Upper lobe of left lung (tissue), 6 donors: Measurements from ENCODE around the gene ABHD5. TPM values are rescaled to one million over a fixed set of nuclear protein-coding genes. Genes with fewer than 3 reads are reported as not detected.
"Not testable (repeated sequence)": the region's sequence is repeated elsewhere in the genome, so short reads cannot be mapped to it uniquely, and the experiment has no call there.

Source experiments
- ATAC-seq, 2 donors: fragments of 200-7000 bp; cut with Tn5 transposase; one replicate each; pipeline ENCODE4 v1.9.1; 2022; ENCODE audit warnings: mild to moderate bottlenecking in 2 of 2, moderate library complexity in 2 of 2; ENCODE audit not compliant: low FRiP score in 2 of 2
- DNase-seq, 2 donors: peaks; one replicate each; pipeline ENCODE4 v3.0.0-alpha.2; 2019 to 2020
- H3K27ac ChIP-seq, 4 donors: fragments of 200-600 bp; sonication (generic); one replicate each; pipeline ENCODE4 v1.5.1; 2016 to 2019
- H3K27me3 ChIP-seq, 4 donors: fragments of 200-600 bp; sonication (generic); one replicate each; pipeline ENCODE4 v1.5.1; 2017 to 2019
- H3K36me3 ChIP-seq, 4 donors: fragments of 200-600 bp; sonication (generic); one replicate each; pipeline ENCODE4 v1.5.1; 2016 to 2019
- H3K4me1 ChIP-seq, 4 donors: fragments of 200-600 bp; sonication (generic); one replicate each; pipeline ENCODE4 v1.5.1; 2018 to 2019
- H3K4me3 ChIP-seq, 4 donors: fragments of 200-600 bp; sonication (generic); one replicate each; pipeline ENCODE4 v1.5.1; 2017 to 2019; ENCODE audit warnings: mild to moderate bottlenecking in 2 of 4, moderate library complexity in 1 of 4
- H3K9me3 ChIP-seq, 4 donors: fragments of 200-600 bp; sonication (generic); one replicate each; pipeline ENCODE4 v1.5.1; 2018 to 2019
- CTCF ChIP-seq, 6 experiments: fragments of 450-650 bp in 4 of 6; fragments of 200-600 bp in 2 of 6; sonication (generic) in 2 of 6; IDR thresholded peaks; one replicate each; pipeline ENCODE4 v1.5.1; 2016 to 2019; ENCODE audit warnings: antibody characterized with exemption in 6 of 6
- EP300 ChIP-seq, 4 donors: sonication (generic); formaldehyde crosslinking; IDR thresholded peaks; one replicate each; pipeline ENCODE4 v1.5.1; 2017; ENCODE audit warnings: antibody characterized with exemption in 4 of 4, control low read depth in 2 of 4
- POLR2A ChIP-seq, 4 donors: fragments of 450-650 bp; IDR thresholded peaks; one replicate each; pipeline ENCODE4 v1.5.1; 2016 to 2017; ENCODE audit warnings: antibody characterized with exemption in 4 of 4, mild to moderate bottlenecking in 2 of 4
- POLR2AphosphoS5 ChIP-seq, 2 donors: sonication (generic); formaldehyde crosslinking; IDR thresholded peaks; one replicate each; pipeline ENCODE4 v1.5.1; 2017; ENCODE audit warnings: antibody characterized with exemption in 2 of 2
- WGBS, 2 donors: methylation state at CpG; one replicate each; pipeline ENCODE4 v1.1.5; 2017 to 2018; 5-methylcytosine and 5-hydroxymethylcytosine counted together
- total RNA-seq, 6 donors: library from RNA; depleted of rRNA in 4 of 6; stranded (reverse); fragments of >200 nt in 4 of 6; gene quantifications; one replicate each; pipeline versions ENCODE4 v1.1.0 to v1.2.1, GENCODE V29; 2016 to 2021
- donor health status: DM: no; HTN: no; CAD: no; lungs with moderate emphysema.
- donor health status: DM: no; HTN: yes; CAD: no; lungs with severe emphysema.

ABHD5 gene
- total RNA-seq, 6 donors from 2014 or later = 35.6 to 42.6 (median 37.4) TPM

- H3K4me1 ChIP-seq = no peaks in the 10 kb centered on the region
- WGBS, 2 donors = 94 to 96% methylated on average over 3 of the region's 3 CpGs
- no peaks in the 10 kb centered on the region for H3K36me3 ChIP-seq
- TF ChIP-seq POLR2AphosphoS5 (IDR thresholded peaks at IDR 0.05) (no peak), EP300 (IDR thresholded peaks at IDR 0.05) (no peak), CTCF (IDR thresholded peaks at IDR 0.05) (no peak), POLR2A (IDR thresholded peaks at IDR 0.05) (no peak)
- no peak for ATAC-seq
- no peak overlapping the region for H3K4me3 ChIP-seq
- no peaks in the 10 kb centered on the region for H3K9me3 ChIP-seq
- DNase-seq = no peak
- no peak overlapping the region for H3K27ac ChIP-seq
- H3K27me3 ChIP-seq = no peaks in the 10 kb centered on the region
Observed at GRCh38 chr3:43648957-43649356, 41.8 kb upstream of the ABHD5 start.

GRCh38 chr3:43649365-43649968, 41.3 kb upstream of the ABHD5 start:
- Histone ChIP-seq H3K27me3 (no peaks in the 10 kb centered on the region), H3K27ac (no peak overlapping the region), H3K9me3 (no peaks in the 10 kb centered on the region), H3K4me3 (peak overlapping the region in 2 of 4 donors; percentile 12 to 23), H3K36me3 (no peaks in the 10 kb centered on the region), H3K4me1 (no peaks in the 10 kb centered on the region)
- DNase-seq = no peak
- TF ChIP-seq POLR2AphosphoS5 (IDR thresholded peaks at IDR 0.05) = no peak
- no peak for TF ChIP-seq CTCF (IDR thresholded peaks at IDR 0.05)
- TF ChIP-seq POLR2A (IDR thresholded peaks at IDR 0.05) = no peak
- no peak for TF ChIP-seq EP300 (IDR thresholded peaks at IDR 0.05)
- ATAC-seq = no peak
- WGBS, 2 donors = 20 to 42% methylated on average over 1 to 6 of the region's 6 CpGs

- no peaks in the 10 kb centered on the region for H3K36me3 ChIP-seq
- TF ChIP-seq EP300 (IDR thresholded peaks at IDR 0.05) (no peak), CTCF (IDR thresholded peaks at IDR 0.05) (no peak), POLR2A (IDR thresholded peaks at IDR 0.05) (no peak), POLR2AphosphoS5 (IDR thresholded peaks at IDR 0.05) (no peak)
- 56 to 63% methylated on average over 1 of the region's 1 CpG for WGBS, 2 donors
Observed at GRCh38 chr3:43650345-43650744, 40.4 kb upstream of the ABHD5 start.

DNA sequence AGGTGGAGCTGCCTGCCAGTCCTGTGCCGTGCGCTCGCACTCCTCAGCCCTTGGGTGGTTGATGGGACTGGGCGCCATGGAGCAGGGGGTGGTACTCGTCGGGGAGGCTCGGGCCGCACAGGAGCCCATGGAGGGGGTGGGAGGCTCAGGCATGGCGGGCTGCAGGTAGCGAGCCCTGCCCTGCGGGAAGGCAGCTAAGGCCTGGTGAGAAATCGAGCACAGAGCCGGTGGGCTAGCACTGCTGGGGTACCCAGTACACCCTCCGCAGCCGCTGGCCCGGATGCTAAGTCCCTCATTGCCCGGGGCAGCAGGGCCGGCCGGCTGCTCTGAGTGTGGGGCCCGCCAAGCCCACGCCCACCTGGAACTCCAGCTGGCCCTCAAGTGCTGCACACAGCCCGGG, 34.3 kb upstream of the ABHD5 start:
- H3K27ac ChIP-seq, H3K4me1 ChIP-seq, H3K27me3 ChIP-seq, H3K36me3 ChIP-seq, H3K9me3 ChIP-seq, H3K4me3 ChIP-seq, ATAC-seq: not testable (repeated sequence)
- DNase-seq = peak in 1 of 2 donors; percentile 61
- WGBS, 2 donors = 94 to 100% methylated on average over 6 to 16 of the region's 22 CpGs

More at GRCh38 chr3:43650345-43650744, 40.4 kb upstream of the ABHD5 start:
- no peak overlapping the region for H3K4me3 ChIP-seq
- no peaks in the 10 kb centered on the region for H3K27me3 ChIP-seq
- H3K27ac ChIP-seq = no peak overlapping the region
- H3K9me3 ChIP-seq = no peaks in the 10 kb centered on the region
- ATAC-seq = no peak
- no peak for DNase-seq
- no peaks in the 10 kb centered on the region for H3K4me1 ChIP-seq

DNA sequence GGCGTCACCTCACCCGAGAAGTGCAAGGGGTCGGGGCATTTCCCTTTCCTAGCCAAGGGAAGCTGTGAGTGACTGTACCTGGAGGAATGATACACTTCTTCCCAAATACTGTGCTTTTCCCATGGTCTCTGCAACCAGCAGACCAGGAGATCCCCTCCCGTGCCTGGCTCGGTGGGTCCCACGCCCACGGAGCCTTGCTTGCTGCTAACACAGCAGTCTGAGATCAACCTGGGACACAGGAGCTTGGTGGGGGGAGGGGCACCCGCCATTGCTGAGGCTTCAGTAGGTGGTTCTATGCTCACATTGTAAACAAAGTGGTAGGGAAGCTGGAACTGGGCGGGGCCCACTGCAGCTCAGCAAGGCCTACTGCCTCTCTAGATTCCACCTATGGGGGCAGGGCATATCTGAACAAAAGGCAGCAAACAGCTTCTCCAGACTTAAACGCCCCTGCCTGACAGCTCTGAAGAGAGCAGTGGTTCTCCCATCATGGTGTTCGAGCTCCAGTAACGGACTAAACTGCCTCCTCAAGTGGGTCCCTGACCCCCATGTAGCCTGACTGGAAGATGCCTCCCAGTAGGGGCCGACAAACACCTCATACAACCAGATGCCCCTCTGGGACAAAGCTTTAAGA, 31.4 kb upstream of the ABHD5 start:
- Histone ChIP-seq H3K9me3 (no peaks in the 10 kb centered on the region), H3K27ac (no peak overlapping the region), H3K4me1 (no peaks in the 10 kb centered on the region), H3K4me3 (no peak overlapping the region), H3K27me3 (no peaks in the 10 kb centered on the region), H3K36me3 (no peaks in the 10 kb centered on the region)
- TF ChIP-seq POLR2AphosphoS5 (IDR thresholded peaks at IDR 0.05) (no peak), EP300 (IDR thresholded peaks at IDR 0.05) (no peak)
- DNase-seq (no peak), ATAC-seq (no peak)
- WGBS, 2 donors = 82 to 85% methylated on average over 11 to 13 of the region's 13 CpGs

DNA sequence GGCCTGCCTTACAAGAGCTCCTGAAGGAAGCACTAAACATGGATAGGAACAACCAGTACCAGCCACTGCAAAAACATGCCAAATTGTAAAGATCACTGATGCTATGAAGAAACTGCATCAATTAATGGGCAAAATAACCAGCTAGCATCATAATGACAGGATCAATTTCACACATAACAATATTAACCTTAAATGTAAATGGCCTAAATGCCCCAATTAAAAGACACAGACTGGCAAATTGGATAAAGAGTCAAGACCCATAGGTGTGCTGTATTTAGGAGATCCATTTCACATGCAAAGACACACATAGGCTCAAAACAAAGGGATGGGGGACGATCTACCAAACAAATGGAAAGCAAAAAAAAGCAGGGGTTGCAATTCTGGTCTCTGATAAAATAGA, 29.4 kb upstream of the ABHD5 start:
- not testable (repeated sequence) for H3K36me3 ChIP-seq, H3K4me1 ChIP-seq, DNase-seq, H3K4me3 ChIP-seq, ATAC-seq, H3K27ac ChIP-seq, H3K9me3 ChIP-seq, H3K27me3 ChIP-seq
- WGBS, 2 donors = 84 to 90% methylated on average over 1 of the region's 1 CpG

DNA sequence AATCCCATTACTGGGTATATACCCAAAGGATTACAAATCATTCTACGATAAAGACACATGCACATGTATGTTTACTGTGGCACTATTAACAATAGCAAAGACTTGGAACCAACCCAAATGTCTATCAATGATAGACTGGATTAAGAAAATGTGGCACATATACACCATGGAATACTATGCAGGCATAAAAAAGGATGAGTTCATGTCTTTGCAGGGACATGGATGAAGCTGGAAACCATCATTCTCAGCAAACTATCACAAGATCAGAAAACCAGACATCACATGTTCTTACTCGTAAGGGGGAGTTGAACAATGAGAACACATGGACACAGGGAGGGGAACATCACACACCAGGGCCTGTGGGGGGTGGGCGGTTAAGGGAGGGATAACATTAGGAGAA, 25.7 kb upstream of the ABHD5 start:
- 86 to 94% methylated on average over 3 of the region's 3 CpGs for WGBS, 2 donors
- not testable (repeated sequence) for DNase-seq, H3K9me3 ChIP-seq, ATAC-seq, H3K36me3 ChIP-seq, H3K4me1 ChIP-seq, H3K27me3 ChIP-seq, H3K27ac ChIP-seq, H3K4me3 ChIP-seq
